HEK293 (cell line): ENCODE results near the gene ZNF646.

Experiments
- CTCF ChIA-PET: fragments of 350-600 bp; formaldehyde crosslinking; extraction: SDS; loops from one replicate; lab custom pipeline; 2021; ENCODE audit warnings: antibody characterized with exemption; lab: Yijun Ruan, JAX
- POLR2A ChIA-PET: fragments of 300-600 bp; formaldehyde crosslinking; extraction: SDS; loops from one replicate; lab custom pipeline; 2020; ENCODE audit warnings: antibody characterized with exemption, inconsistent platforms; lab: Yijun Ruan, JAX
- H3K27ac ChIP-seq: fragments of 200-500 bp; sonication (Bioruptor generic); 2 replicates; pipeline ENCODE4 v1.5.1; 2014; ENCODE audit warnings: low read depth, low read length, control low read depth, inconsistent platforms; ENCODE audit errors: extremely low read depth
- H3K36me3 ChIP-seq, 2 experiments: fragments of 200-500 bp in 1 of 2; sonication (Bioruptor generic) in 1 of 2; 1 replicate in 1 of 2; 2 replicates in 1 of 2; pipeline ENCODE4 v1.5.1; 2014 to 2017; ENCODE audit warnings: inconsistent platforms in 2 of 2, low read length in 2 of 2; ENCODE audit not compliant: control insufficient read depth in 2 of 2, insufficient read depth in 1 of 2
- H3K4me1 ChIP-seq: fragments of 200-500 bp; sonication (Bioruptor generic); 2 replicates; pipeline ENCODE4 v1.5.1; 2014; ENCODE audit warnings: mild to moderate bottlenecking, low read length, inconsistent platforms; ENCODE audit not compliant: control insufficient read depth, insufficient read depth
- H3K4me3 ChIP-seq: 2 replicates; pipeline ENCODE4 v1.5.1; 2011; ENCODE audit warnings: low read depth, mild to moderate bottlenecking, control low read depth, low read length, moderate library complexity
- H3K9me3 ChIP-seq: fragments of 200-500 bp; sonication (Bioruptor generic); 2 replicates; pipeline ENCODE4 v1.5.1; 2014; ENCODE audit warnings: low read depth, low read length, inconsistent platforms; ENCODE audit not compliant: control insufficient read depth, insufficient read depth
- YY1 ChIP-seq: fragments of 450-650 bp; formaldehyde crosslinking; IDR thresholded peaks from 2 replicates; pipeline ENCODE4 v1.5.1; 2018; ENCODE audit warnings: missing biosample characterization, missing genetic modification characterization
- ZNF121 ChIP-seq: fragments of 450-650 bp; formaldehyde crosslinking; IDR thresholded peaks from 2 replicates; pipeline ENCODE4 v1.5.1; 2016; ENCODE audit warnings: missing biosample characterization, missing genetic modification characterization
- ZNF2 ChIP-seq: fragments of 450-650 bp; formaldehyde crosslinking; IDR thresholded peaks from 2 replicates; pipeline ENCODE4 v1.5.1; 2016; ENCODE audit warnings: missing biosample characterization, missing genetic modification characterization
- ZNF600 ChIP-seq: fragments of 450-650 bp; formaldehyde crosslinking; IDR thresholded peaks from 2 replicates; pipeline ENCODE4 v1.5.1; 2016; ENCODE audit warnings: missing biosample characterization, missing genetic modification characterization
- ZNF777 ChIP-seq: fragments of 450-650 bp; formaldehyde crosslinking; IDR thresholded peaks from 2 replicates; pipeline ENCODE4 v1.5.1; 2017; ENCODE audit warnings: missing biosample characterization, missing genetic modification characterization, borderline replicate concordance
- TF ChIP-seq, protein P1 (sequence below): fragments of 450-650 bp; formaldehyde crosslinking; IDR thresholded peaks from 2 replicates; pipeline ENCODE4 v1.5.1; 2016; ENCODE audit warnings: missing biosample characterization, missing genetic modification characterization
- TF ChIP-seq, protein P2 (sequence below): fragments of 450-650 bp; formaldehyde crosslinking; IDR thresholded peaks from 2 replicates; pipeline ENCODE4 v1.5.1; 2016; ENCODE audit warnings: missing biosample characterization, missing genetic modification characterization, borderline replicate concordance
- TF ChIP-seq, protein P3 (sequence below): fragments of 450-650 bp; formaldehyde crosslinking; IDR thresholded peaks from 2 replicates; pipeline ENCODE4 v1.5.1; 2017; ENCODE audit warnings: missing biosample characterization, missing genetic modification characterization

The ZNF646 gene

DNA sequence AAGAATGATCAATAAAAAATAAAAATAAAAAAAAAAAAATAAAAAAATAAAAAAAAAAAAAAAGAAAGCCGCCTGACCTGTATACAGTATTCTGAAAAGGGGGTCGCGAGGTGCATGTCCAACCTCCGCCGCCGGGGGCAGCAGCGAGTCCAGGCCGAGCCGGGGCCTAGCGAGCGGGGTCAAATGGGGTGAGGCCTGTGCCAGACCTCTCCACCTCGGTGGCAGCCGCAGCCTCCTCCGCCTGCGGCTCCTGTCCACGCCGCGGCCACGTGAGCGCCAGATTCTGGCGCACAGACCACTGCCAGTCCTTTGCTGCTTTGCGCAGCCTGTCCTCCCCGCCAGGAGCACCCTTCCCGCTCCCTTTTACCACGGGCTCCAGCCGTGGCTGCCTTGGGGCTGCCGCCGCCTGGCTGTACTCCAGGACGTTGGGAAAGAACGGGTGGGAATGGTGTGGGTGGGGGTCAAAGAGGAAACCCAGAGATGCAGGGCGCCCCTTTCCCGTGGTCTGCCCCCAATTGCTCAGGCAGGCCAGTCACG, 31.5 kb downstream of the ZNF646 start (continued):
- TF ChIP-seq, protein P1, sequence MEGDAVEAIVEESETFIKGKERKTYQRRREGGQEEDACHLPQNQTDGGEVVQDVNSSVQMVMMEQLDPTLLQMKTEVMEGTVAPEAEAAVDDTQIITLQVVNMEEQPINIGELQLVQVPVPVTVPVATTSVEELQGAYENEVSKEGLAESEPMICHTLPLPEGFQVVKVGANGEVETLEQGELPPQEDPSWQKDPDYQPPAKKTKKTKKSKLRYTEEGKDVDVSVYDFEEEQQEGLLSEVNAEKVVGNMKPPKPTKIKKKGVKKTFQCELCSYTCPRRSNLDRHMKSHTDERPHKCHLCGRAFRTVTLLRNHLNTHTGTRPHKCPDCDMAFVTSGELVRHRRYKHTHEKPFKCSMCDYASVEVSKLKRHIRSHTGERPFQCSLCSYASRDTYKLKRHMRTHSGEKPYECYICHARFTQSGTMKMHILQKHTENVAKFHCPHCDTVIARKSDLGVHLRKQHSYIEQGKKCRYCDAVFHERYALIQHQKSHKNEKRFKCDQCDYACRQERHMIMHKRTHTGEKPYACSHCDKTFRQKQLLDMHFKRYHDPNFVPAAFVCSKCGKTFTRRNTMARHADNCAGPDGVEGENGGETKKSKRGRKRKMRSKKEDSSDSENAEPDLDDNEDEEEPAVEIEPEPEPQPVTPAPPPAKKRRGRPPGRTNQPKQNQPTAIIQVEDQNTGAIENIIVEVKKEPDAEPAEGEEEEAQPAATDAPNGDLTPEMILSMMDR (tag by site-specific recombination): peak; percentile 84
- TF ChIP-seq, protein P2, sequence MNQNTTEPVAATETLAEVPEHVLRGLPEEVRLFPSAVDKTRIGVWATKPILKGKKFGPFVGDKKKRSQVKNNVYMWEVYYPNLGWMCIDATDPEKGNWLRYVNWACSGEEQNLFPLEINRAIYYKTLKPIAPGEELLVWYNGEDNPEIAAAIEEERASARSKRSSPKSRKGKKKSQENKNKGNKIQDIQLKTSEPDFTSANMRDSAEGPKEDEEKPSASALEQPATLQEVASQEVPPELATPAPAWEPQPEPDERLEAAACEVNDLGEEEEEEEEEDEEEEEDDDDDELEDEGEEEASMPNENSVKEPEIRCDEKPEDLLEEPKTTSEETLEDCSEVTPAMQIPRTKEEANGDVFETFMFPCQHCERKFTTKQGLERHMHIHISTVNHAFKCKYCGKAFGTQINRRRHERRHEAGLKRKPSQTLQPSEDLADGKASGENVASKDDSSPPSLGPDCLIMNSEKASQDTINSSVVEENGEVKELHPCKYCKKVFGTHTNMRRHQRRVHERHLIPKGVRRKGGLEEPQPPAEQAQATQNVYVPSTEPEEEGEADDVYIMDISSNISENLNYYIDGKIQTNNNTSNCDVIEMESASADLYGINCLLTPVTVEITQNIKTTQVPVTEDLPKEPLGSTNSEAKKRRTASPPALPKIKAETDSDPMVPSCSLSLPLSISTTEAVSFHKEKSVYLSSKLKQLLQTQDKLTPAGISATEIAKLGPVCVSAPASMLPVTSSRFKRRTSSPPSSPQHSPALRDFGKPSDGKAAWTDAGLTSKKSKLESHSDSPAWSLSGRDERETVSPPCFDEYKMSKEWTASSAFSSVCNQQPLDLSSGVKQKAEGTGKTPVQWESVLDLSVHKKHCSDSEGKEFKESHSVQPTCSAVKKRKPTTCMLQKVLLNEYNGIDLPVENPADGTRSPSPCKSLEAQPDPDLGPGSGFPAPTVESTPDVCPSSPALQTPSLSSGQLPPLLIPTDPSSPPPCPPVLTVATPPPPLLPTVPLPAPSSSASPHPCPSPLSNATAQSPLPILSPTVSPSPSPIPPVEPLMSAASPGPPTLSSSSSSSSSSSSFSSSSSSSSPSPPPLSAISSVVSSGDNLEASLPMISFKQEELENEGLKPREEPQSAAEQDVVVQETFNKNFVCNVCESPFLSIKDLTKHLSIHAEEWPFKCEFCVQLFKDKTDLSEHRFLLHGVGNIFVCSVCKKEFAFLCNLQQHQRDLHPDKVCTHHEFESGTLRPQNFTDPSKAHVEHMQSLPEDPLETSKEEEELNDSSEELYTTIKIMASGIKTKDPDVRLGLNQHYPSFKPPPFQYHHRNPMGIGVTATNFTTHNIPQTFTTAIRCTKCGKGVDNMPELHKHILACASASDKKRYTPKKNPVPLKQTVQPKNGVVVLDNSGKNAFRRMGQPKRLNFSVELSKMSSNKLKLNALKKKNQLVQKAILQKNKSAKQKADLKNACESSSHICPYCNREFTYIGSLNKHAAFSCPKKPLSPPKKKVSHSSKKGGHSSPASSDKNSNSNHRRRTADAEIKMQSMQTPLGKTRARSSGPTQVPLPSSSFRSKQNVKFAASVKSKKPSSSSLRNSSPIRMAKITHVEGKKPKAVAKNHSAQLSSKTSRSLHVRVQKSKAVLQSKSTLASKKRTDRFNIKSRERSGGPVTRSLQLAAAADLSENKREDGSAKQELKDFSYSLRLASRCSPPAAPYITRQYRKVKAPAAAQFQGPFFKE (tag by site-specific recombination): no peak
- TF ChIP-seq ZNF121 (tag by site-specific recombination): no peak
- TF ChIP-seq ZNF2 (tag by site-specific recombination): peak; percentile 67; the same call in 1 of the 2 replicates

DNA sequence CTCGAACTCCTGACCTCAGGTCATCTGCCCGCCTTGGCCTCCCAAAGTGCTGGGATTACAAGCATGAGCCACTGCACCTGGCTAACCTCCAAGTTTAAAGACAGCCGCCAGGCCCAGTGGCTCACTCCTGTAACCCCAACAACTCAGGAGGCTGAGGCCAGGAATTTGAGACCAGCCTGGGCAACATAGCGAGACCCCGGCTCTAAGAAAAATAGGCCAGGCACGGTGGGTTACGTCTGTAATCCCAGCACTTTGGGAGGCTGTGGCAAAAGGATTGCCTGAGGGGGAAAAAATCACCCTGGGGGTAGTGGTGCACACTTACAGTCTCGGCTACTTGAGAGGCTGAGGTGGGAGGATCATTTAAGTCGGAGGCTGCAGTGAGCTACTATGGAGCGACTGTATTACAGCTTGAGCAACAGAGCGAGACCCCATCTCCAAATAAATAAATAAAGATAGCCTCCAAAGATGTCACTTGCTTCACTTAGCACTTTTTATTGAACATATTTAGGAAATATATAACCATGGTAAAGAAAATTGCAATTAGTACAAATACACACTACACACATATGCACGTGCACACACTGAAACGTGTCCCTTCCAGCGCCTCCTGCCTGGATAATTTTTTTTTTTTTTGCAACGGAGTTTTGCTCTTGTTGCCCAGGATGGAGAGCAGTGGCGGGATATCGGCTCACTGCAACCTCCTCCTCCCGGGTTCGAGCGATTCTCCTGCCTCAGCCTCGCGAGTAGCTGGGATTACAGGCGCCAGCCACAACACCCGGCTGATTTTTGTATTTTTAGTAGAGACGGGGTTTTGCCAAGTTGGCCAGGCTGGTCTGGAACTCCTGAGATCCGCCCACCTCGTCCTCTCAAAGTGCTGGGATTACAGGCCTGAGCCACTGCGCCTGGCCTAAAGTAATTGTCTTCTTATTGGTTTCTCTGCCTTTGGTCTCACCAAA, 32.6 kb downstream of the ZNF646 start:
- Histone ChIP-seq H3K9me3 (no peaks in the 10 kb centered on the region), H3K4me3 (no peak overlapping the region), H3K27ac (no peak overlapping the region), H3K4me1 (no peaks in the 10 kb centered on the region; the same call in none of the 2 replicates), H3K36me3 (peaks cover 0 to 26% of the 10 kb centered on the region in 2 experiments; a peak in 1 of 3 replicates)
- TF ChIP-seq ZNF121 (tag by site-specific recombination) (peak; percentile 79), ZNF777 (tag by site-specific recombination) (no peak)
- TF ChIP-seq, protein P3, sequence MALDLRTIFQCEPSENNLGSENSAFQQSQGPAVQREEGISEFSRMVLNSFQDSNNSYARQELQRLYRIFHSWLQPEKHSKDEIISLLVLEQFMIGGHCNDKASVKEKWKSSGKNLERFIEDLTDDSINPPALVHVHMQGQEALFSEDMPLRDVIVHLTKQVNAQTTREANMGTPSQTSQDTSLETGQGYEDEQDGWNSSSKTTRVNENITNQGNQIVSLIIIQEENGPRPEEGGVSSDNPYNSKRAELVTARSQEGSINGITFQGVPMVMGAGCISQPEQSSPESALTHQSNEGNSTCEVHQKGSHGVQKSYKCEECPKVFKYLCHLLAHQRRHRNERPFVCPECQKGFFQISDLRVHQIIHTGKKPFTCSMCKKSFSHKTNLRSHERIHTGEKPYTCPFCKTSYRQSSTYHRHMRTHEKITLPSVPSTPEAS (tag by site-specific recombination): peak; percentile 66
- ChIA-PET CTCF (interaction anchor here (0.7 to 1.4 kb wide), 2 partner anchors 34 to 106 kb away, joined by 3 to 7 read pairs; no protein-coding TSS in a partner anchor), POLR2A (interaction anchor here (0.7 to 2.0 kb wide), 4 partner anchors 35 to 90 kb away, joined by 3 to 6 read pairs (median 4); no protein-coding TSS in a partner anchor)

DNA sequence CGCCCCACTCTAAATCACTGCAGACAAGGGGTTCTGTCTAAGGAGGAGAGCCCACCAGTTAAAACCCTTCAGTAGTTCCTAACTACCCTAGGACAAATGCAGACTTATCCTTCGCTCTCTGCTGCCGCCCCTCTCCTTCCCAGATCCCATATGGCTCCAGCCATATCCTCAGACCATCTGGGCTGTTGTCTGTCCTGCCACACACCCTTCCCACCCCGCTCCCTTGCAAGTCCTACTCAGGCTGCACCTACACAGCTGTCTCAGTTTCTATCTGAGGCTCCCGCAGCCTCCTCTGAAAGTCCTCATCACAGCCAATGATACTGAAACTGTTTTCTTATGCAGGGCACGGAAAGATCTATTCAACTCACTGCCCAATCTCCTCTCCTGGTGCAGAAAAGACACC, 33.2 kb downstream of the ZNF646 start:
- POLR2A ChIA-PET: interaction anchor here (0.6 to 2.0 kb wide), 6 partner anchors 10 to 89 kb away, joined by 3 to 6 read pairs (median 4); partner anchors contain the start of genes KAT8, ZNF646 and ZNF668

More for the DNA sequence above, 33.2 kb downstream of the ZNF646 start:
- no peaks in the 10 kb centered on the region; the same call in none of the 2 replicates for H3K4me1 ChIP-seq
- no peak overlapping the region; the same call in 1 of the 2 replicates for H3K27ac ChIP-seq
- CTCF ChIA-PET: interaction anchor here (1.4 kb wide), 1 partner anchor 33 kb away, joined by 3 read pairs; no protein-coding TSS in a partner anchor
- no peak overlapping the region for H3K4me3 ChIP-seq
- TF ChIP-seq ZNF600: peak; percentile 51
- no peak for TF ChIP-seq YY1 (tag by site-specific recombination)
- H3K36me3 ChIP-seq: peaks cover 0 to 33% of the 10 kb centered on the region in 2 experiments; a peak in 1 of 3 replicates
- no peaks in the 10 kb centered on the region for H3K9me3 ChIP-seq
